Measurements from ENCODE around the gene H6PD.

H6PD gene

DNA sequence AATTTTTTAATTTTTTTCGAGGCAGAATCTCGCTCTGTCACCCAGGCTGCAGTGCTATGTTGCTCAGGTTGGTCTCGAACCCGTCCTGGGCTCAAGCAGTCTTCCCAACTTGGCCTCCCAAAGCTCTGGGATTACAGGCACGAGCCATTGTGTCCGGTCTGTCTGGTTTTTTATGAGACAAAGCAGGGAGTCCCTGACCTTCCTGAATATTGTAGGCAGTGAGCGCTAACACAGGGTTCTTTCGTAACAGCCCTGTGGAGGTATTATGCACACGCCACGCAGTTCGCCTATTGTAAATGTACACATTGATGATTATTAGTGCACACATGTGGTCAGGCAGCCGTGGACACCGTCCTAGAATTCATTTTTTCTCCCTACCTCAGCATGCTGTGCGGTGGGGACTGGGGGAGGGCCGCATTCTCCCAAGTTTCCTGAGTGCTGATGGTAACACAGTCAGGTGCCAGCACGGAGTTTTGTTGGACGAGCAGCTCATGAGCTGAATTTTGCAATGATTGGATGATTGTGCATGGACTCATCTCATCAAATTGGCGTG lies 77.7 kb downstream of the H6PD start:
- in situ Hi-C loops (cut with MboI; ENCODE audit: low sequenced_read_pairs), result no loop called here

DNA sequence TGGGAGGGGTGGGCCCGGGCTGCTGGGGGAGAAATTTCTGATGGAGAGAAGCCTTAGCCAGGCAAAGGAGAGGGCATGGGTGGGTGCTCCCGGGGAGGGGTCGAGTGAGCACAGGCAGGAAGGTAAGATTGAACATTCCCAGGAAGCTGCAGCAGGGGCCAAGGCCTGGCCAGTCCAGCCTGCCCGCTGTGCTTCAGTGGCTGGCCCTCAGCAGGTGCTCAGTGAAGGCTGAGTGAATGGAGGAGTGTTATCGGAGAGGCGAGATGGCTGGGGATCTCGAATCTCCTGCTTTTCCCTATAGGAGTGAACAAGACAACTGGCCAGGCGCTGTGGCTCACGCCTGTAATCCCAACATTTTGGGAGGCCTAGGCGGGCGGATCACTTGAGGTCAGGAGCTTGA lies 79.0 kb downstream of the H6PD start:
- in situ Hi-C loops (cut with MboI; ENCODE audit: low sequenced_read_pairs), result no loop called here

DNA sequence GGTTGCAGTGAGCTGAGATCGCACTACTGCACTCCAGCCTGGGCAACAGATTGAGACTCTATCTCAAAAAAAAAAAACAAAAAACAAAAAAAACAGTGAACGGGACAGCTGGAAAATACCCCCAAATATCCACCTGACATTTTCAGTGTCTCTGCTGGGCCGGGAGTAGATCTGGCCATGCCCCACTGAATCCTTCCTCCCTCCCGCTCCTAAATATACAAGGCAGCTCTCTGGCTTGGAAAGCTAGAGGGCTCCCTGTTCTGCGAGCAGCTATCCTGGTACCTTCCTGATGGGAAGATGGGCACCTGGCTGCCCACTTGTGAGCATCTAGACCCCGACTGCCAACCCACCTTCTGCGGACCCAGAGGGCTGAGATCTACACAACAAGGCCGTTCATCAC lies 79.5 kb downstream of the H6PD start:
- in situ Hi-C loops (cut with MboI; ENCODE audit: low sequenced_read_pairs), result no loop called here

- in situ Hi-C loops (cut with MboI; ENCODE audit: low sequenced_read_pairs), result no loop called here
Measured at GRCh38 chr1:9314711-9315379, 80.3 kb downstream of the H6PD start.

GRCh38 chr1:9315411-9316079 lies 81.0 kb downstream of the H6PD start:
- in situ Hi-C loops (cut with MboI; ENCODE audit: low sequenced_read_pairs), result no loop called here

DNA sequence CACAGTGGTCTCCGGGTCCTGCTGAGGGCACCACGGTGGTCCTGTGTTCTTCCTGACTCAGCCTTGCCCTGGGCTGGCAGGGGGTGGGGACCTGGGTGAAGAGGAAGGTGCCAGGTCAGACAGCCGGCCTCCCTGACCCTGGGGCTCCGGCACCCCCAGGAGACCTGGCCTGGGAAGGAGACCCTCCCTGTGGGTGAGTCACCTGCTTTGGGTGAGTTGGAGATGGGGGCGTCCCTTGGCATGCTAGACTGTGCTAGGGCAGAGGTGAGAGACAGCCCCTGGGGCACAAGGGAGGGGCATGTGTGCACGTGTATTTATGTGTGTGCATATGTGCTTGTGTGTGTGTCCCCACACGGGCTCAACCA lies 81.5 kb downstream of the H6PD start:
- in situ Hi-C loops (cut with MboI; ENCODE audit: low sequenced_read_pairs), result no loop called here

DNA sequence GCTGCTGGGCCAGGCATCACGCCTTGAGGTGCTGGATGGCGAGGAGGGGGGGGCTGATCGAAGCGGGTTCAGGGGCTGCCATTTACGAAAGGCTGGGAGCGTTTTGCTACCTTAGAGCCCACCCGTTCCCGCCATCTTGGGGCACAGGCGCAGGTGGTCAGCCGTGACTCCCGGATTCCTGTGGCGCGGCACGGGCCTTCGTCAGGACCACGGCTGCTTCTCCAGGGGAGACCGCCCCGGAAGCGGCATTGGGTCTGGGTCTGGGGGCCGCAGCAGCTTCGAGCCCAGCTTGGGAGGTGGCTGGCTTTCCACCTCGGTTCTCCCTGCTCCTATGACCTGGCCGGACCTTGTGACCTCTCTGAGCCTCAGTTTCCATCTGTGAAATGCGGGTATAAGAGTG lies 81.9 kb downstream of the H6PD start:
- in situ Hi-C loops (cut with MboI; ENCODE audit: low sequenced_read_pairs), result no loop called here

DNA sequence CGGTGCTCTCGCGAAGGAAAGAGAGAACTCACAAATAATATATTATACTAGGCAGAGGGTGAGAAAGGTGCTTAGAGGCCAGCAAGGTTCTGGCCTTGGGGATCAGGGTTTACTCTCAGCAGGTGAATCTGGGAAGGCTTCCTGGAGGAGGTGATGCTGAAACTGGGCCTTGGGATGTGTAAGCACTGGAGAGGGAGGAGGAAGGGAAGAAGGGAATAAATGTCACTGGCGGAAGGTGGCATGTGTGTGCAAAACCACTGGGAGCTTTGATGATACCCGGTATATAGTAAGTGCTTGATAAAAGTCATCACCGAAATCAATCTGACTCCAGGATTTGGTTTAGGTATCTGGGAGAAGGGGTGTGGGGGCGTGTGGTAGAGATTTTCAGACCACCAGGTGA lies 82.5 kb downstream of the H6PD start:
- in situ Hi-C loops (cut with MboI; ENCODE audit: low sequenced_read_pairs), result no loop called here

GRCh38 chr1:9317591-9318417 lies 83.2 kb downstream of the H6PD start:
- in situ Hi-C loops (cut with MboI; ENCODE audit: low sequenced_read_pairs), result no loop called here

DNA sequence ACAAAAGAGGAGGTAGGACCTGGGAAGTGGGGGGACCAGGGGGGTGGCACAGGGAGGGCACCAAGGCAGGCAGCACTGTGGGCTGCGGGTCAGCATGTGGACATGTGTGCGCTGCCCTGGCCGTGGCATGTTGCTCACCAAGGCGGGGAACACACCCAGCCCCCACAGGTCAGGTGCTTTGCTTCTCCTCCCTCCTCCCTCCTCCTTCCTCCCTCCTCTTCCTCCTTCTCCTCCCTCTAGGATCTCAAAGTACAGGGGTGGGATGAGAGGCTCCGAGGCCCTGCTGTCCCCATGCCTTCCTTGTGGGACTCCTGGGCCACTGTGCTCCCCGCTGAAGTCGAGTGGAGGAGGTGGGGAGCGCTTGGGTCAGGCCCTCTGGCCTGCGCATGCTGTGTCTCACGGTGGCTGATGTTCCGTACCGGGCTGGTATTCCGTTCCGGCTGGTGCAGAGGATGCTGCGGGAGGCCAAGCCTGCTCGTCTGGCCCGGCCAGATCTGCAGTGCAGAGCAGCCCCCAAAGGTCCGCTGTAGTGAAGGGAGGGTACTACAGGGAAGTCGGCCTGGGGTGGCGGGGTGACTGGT lies 84.7 kb downstream of the H6PD start:
- in situ Hi-C loops (cut with MboI; ENCODE audit: low sequenced_read_pairs), result no loop called here

- in situ Hi-C loops (cut with MboI; ENCODE audit: low sequenced_read_pairs), result no loop called here
Measured at GRCh38 chr1:9319789-9320519, 85.4 kb downstream of the H6PD start.

Data from HL-60/S4 treated with retinoic acid at 250 ng/mL for 4 days and 3 days (cell line).